Lower leg skin (tissue), 3 donors: ENCODE measurements around the gene CD84.

Experiments
- CTCF ChIP-seq, 3 donors: fragments of 450-650 bp; IDR thresholded peaks; one replicate each; pipeline ENCODE4 v1.5.1; 2016; ENCODE audit warnings: antibody characterized with exemption in 3 of 3, mild to moderate bottlenecking in 3 of 3, moderate library complexity in 2 of 3
- POLR2A ChIP-seq, 2 donors: fragments of 450-650 bp; IDR thresholded peaks; one replicate each; pipeline ENCODE4 v1.6.1; 2016 to 2017; ENCODE audit warnings: antibody characterized with exemption in 2 of 2, mild to moderate bottlenecking in 1 of 2, moderate library complexity in 1 of 2

- TF ChIP-seq POLR2A (IDR thresholded peaks at IDR 0.05) = no peak
- no peak for TF ChIP-seq CTCF (IDR thresholded peaks at IDR 0.05)
These were observed 1.1 kb downstream of the CD84 start for GRCh38 chr1:160578175-160578524.
